KOPT-K1 (cell line): ENCODE data around the gene LRPPRC.

ENCODE experiments used
- H3K27ac ChIP-seq: fragments of 200-600 bp; sonication (generic); 2 replicates; pipeline ENCODE4 v1.5.1; 2016; ENCODE audit warnings: antibody characterized with exemption, mild to moderate bottlenecking, low read depth, low read length; ENCODE audit not compliant: poor library complexity, severe bottlenecking
- H3K36me3 ChIP-seq: fragments of 200-600 bp; sonication (generic); 2 replicates; pipeline ENCODE4 v1.5.1; 2017; ENCODE audit warnings: antibody characterized with exemption, mild to moderate bottlenecking, low read length, moderate library complexity; ENCODE audit not compliant: insufficient read depth
- H3K9me3 ChIP-seq: fragments of 200-600 bp; sonication (generic); 2 replicates; pipeline ENCODE4 v1.5.1; 2017; ENCODE audit warnings: antibody characterized with exemption, low read length, mild to moderate bottlenecking; ENCODE audit not compliant: insufficient read depth, poor library complexity, severe bottlenecking

Gene LRPPRC

GRCh38 chr2:43879261-43879660 is 116.5 kb downstream of the LRPPRC start:
- Histone ChIP-seq H3K9me3 (no peaks in the 10 kb centered on the region), H3K36me3 (no peaks in the 10 kb centered on the region), H3K27ac (no peak overlapping the region)

- Histone ChIP-seq H3K9me3 (no peaks in the 10 kb centered on the region), H3K36me3 (no peaks in the 10 kb centered on the region), H3K27ac (no peak overlapping the region)
These were observed 117.9 kb downstream of the LRPPRC start for GRCh38 chr2:43877782-43878464.

GRCh38 chr2:43874776-43875451 is 120.9 kb downstream of the LRPPRC start:
- H3K36me3 ChIP-seq = no peaks in the 10 kb centered on the region
- H3K9me3 ChIP-seq = no peaks in the 10 kb centered on the region
- H3K27ac ChIP-seq = no peak overlapping the region

- H3K27ac ChIP-seq = no peak overlapping the region
- no peaks in the 10 kb centered on the region for H3K36me3 ChIP-seq
- H3K9me3 ChIP-seq = no peaks in the 10 kb centered on the region
These were observed 123.6 kb downstream of the LRPPRC start for GRCh38 chr2:43872151-43872550.

DNA sequence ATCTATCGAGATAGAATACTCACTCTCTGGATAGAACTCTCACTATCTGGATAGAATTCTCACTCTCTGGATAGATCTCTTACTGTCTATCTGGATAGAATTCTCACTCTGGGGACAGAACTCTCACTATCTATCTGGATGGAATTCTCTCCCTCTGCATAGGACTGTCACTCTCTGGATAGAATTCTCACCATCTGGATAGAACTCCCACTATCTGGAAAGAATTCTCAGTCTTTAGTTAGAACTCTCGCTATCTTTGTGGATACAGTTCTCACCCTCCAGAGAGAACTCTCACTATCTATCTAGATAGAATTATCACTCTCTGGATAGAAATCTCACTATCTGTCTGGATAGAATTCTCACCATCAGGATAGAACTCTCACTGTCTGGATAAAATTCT is 140.5 kb downstream of the LRPPRC start:
- Histone ChIP-seq H3K27ac (no peak overlapping the region), H3K36me3 (no peaks in the 10 kb centered on the region), H3K9me3 (no peaks in the 10 kb centered on the region)

GRCh38 chr2:43854671-43855070 is 141.1 kb downstream of the LRPPRC start:
- no peaks in the 10 kb centered on the region for H3K9me3 ChIP-seq
- no peak overlapping the region for H3K27ac ChIP-seq
- H3K36me3 ChIP-seq = no peaks in the 10 kb centered on the region

- Histone ChIP-seq H3K27ac (no peak overlapping the region), H3K36me3 (no peaks in the 10 kb centered on the region), H3K9me3 (no peaks in the 10 kb centered on the region)
These were observed 142.4 kb downstream of the LRPPRC start for GRCh38 chr2:43853141-43854081.

- H3K27ac ChIP-seq = no peak overlapping the region
These were observed 143.5 kb downstream of the LRPPRC start for GRCh38 chr2:43852196-43852730.

DNA sequence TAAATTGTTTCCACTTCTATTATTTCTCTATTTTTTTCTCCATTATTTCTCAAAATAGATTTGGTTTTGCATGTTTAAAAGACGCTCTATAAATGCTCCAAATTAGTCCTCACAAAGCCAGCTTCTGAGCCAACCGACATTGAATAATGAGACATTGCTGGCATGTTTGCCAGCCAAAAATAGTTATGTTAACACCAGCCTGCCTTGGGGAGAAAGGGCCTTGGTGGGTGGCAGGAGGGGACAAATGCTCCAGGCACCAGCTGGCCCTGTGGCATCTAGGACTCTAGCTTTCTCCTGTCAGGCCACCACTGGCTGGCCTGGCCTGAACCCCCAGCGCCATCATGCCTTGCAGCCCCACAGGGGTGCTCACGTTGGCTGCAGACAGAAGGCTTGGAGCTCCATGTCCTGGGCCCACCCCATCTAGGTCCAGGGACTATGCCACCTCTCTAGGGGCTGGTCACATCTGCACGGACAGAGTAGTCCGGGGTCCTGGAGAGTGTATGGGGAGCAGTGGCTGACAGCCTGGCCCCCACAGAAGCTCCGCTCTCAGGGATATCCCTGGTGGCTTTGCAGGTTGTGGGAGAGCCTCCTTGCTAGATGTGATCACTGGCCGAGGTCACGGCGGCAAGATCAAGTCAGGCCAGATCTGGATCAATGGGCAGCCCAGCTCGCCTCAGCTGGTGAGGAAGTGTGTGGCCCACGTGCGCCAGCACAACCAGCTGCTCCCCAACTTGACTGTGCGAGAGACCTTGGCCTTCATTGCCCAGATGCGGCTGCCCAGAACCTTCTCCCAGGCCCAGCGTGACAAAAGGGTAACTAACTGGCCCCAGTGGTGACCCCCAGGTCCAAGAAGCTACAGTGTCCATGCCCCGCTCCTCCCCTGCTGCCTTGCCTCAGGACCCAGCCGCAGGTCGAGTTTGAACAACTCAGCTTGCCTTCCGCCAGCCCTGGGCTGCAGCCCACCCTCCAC is 144.5 kb downstream of the LRPPRC start:
- Histone ChIP-seq H3K36me3 (no peaks in the 10 kb centered on the region), H3K27ac (no peak overlapping the region)

More at GRCh38 chr2:43852196-43852730, 143.5 kb downstream of the LRPPRC start:
- Histone ChIP-seq H3K9me3 (no peaks in the 10 kb centered on the region), H3K36me3 (no peaks in the 10 kb centered on the region)

GRCh38 chr2:43848214-43848613 is 147.6 kb downstream of the LRPPRC start:
- Histone ChIP-seq H3K9me3 (no peaks in the 10 kb centered on the region), H3K27ac (no peak overlapping the region), H3K36me3 (no peaks in the 10 kb centered on the region)

More for the DNA sequence above, 144.5 kb downstream of the LRPPRC start:
- H3K9me3 ChIP-seq = no peaks in the 10 kb centered on the region

DNA sequence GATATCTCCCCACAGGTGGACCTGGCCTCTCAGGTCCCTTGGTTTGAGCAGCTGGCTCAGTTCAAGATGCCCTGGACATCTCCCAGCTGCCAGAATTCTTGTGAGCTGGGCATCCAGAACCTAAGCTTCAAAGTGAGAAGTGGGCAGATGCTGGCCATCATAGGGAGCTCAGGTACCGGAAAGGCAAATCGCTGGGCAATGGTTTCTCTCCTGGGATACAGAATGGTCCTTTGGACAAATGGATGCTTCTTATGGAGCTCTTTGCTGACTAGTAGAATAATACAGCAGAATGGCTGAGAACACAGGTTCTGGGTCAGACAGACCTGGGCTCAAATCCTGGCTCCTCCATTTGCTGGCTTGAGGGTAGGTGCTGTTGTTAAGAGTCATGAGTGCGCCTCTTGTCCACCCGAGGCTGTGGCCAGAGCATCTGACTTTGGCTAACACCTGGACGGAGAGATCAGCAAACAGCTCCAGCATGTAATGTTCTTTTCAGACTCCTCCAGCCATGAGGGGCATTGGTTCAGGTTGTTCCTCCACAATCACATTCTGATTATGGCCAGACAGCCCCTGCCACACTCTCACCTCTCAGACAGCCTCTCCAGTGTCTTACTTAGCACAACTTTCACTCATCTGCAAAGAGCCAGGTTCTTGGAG is 149.5 kb downstream of the LRPPRC start:
- Histone ChIP-seq H3K27ac (no peak overlapping the region), H3K9me3 (no peaks in the 10 kb centered on the region), H3K36me3 (no peaks in the 10 kb centered on the region)

DNA sequence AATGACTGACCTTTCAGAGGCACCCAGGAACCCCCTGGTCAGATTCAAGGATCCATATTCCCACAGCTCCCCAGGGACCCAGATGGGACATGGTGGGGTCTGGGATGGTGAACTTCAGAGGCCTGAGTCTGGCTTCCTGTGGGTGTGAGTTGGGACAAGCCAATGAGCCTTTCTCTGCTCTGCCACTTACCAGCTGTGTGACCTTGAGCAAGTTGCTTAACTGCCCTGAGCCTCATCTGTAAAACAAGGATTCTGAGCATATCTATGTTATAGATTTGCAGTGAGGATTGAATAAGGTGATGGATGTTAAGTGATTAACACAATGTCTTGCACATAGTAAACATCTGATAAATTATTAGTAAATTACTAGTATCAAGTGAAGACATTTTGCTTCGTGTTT is 150.6 kb downstream of the LRPPRC start:
- H3K36me3 ChIP-seq = no peaks in the 10 kb centered on the region

GRCh38 chr2:43842866-43843226 is 152.9 kb downstream of the LRPPRC start:
- H3K36me3 ChIP-seq = no peaks in the 10 kb centered on the region
- no peak overlapping the region for H3K27ac ChIP-seq
- H3K9me3 ChIP-seq = no peaks in the 10 kb centered on the region

More for the DNA sequence above, 150.6 kb downstream of the LRPPRC start:
- H3K27ac ChIP-seq = no peak overlapping the region
- no peaks in the 10 kb centered on the region for H3K9me3 ChIP-seq
